ENCODE measurements around the gene C22orf15. TPM values are rescaled to one million over a fixed set of nuclear protein-coding genes. Genes with fewer than 3 reads are reported as not detected.

The C22orf15 gene
- total RNA-seq, 2 donors from 2014 or later = 1.5 to 2.2 TPM

DNA sequence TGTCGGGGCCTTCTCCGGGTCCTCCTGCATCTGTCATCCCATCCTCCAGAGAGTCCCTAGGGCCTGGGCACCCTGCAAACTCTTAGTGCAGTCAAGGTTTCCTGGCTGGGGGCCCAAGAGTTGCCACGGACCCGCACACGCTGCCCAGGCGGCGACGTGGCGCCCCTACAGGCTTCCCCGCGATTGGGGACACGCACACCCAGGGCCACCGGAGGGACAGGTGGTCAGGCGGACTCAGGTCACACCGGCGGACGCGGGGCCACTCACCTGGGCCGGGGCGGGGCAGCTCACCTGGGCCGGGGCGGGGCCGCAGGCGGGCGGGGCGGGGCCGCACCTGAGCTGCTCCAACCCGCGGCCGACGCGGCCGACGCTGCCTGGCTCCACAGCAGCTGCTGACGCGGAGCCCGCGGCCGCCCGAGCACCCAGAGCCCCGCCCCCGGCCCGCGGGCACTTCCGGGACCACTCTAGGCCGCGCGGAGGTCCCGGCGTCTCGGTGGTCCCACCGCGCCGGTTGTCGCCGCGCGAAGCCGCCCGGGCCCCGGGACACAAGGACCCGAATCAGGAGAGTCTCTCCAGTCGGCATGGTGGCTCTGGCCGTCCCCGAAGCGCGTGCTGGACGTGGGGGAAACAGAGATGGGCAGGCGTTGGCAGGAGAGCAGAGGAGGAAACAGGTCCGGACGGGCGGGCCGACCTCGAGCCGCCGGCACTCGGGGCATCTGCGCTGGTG, 11.9 kb upstream of the C22orf15 start, which contains the start of gene ZNF70:
TSS of gene ZNF70 (minus strand) at position 399 of the 727 bp plus-strand sequence. CDS start 5,972 bp downstream, outside the sequence.
- peak; percentile 96 for DNase-seq
- Histone ChIP-seq H3K27ac (ENCODE audit: low read depth, low read length) (peak within 1 kb of the TSS; percentile 83), H3K9me3 (ENCODE audit: control insufficient read depth, low read length) (no peaks in the 10 kb centered on the region), H3K4me1 (ENCODE audit: control insufficient read depth, insufficient read depth, low read length) (no peaks in the 10 kb centered on the region), H3K36me3 (ENCODE audit: control insufficient read depth, insufficient read depth, low read length) (no peaks in the 10 kb centered on the region), H3K4me3 (ENCODE audit: low read length) (peak within 1 kb of the TSS; percentile 93), H3K9ac (ENCODE audit: extremely low read depth, low read length, poor library complexity, severe bottlenecking) (peak within 1 kb of the TSS; percentile 80), H3K27me3 (ENCODE audit: control insufficient read depth, insufficient read depth, low read length, poor library complexity, severe bottlenecking) (no peaks in the 10 kb centered on the region)
- Mint-ChIP-seq H3K27ac (peak within 1 kb of the TSS; percentile 91), H3K4me1 (peaks cover 10% of the 10 kb centered on the region), H3K27me3 (ENCODE audit: insufficient read depth) (no peaks in the 10 kb centered on the region), H3K4me3 (peak within 1 kb of the TSS; percentile 65), H3K36me3 (ENCODE audit: low read depth) (peaks cover 5% of the 10 kb centered on the region), H3K9me3 (no peaks in the 10 kb centered on the region)
- peak; percentile 17 for TF ChIP-seq CTCF (conservative IDR thresholded peaks at IDR 0.05)
- WGBS, 2 experiments (ENCODE audit: insufficient coverage in 1 of 2, insufficient read length in 1 of 2) = 0 to 3% methylated on average over 10 to 78 of the region's 78 CpGs

DNA sequence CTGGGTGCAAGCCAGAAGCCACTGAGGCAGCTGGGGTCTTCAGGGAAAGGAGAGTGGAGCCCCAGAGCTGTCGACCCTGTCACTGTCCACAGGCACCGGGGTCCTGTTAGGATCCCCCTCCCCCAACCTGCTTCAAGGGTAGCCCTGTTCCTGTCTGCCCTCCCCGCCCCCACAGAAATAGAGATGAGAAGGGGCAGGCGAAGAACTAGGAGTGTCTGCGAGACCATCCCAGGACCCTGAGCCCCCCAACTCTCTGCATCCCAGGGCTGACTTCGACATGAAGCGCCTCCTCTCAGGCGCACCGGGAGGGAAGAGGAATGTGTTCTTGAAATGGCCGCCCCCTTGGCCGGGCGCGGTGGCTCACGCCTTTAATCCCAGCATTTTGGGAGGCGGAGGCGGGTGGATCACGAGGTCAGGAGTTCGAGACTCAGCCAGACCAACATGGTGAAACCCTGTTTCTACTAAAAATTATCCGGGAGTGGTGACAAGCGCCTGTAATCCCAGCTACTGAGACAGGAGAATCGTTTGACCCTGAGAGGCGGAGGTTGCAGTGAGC, 11.3 kb upstream of the C22orf15 start:
- H3K27me3 Mint-ChIP-seq (ENCODE audit: insufficient read depth) = no peaks in the 10 kb centered on the region
- peaks cover 3% of the 10 kb centered on the region for H3K36me3 Mint-ChIP-seq (ENCODE audit: low read depth)

More for the DNA sequence above, 11.3 kb upstream of the C22orf15 start:
- TF ChIP-seq CTCF (conservative IDR thresholded peaks at IDR 0.05) = no peak
- WGBS, 2 experiments (ENCODE audit: insufficient coverage in 1 of 2, insufficient read length in 1 of 2) = 32 to 46% methylated on average over 15 to 22 of the region's 22 CpGs
- peak; percentile 75 for DNase-seq
- Histone ChIP-seq H3K4me1 (ENCODE audit: control insufficient read depth, insufficient read depth, low read length) (no peaks in the 10 kb centered on the region), H3K4me3 (ENCODE audit: low read length) (peak overlapping the region; percentile 88), H3K27me3 (ENCODE audit: control insufficient read depth, insufficient read depth, low read length, poor library complexity, severe bottlenecking) (no peaks in the 10 kb centered on the region), H3K27ac (ENCODE audit: low read depth, low read length) (peak overlapping the region; percentile 83), H3K9me3 (ENCODE audit: control insufficient read depth, low read length) (no peaks in the 10 kb centered on the region), H3K36me3 (ENCODE audit: control insufficient read depth, insufficient read depth, low read length) (no peaks in the 10 kb centered on the region), H3K9ac (ENCODE audit: extremely low read depth, low read length, poor library complexity, severe bottlenecking) (peak overlapping the region; percentile 80)
- Mint-ChIP-seq H3K9me3 (no peaks in the 10 kb centered on the region), H3K4me3 (peak overlapping the region; percentile 65), H3K27ac (peak overlapping the region; percentile 91), H3K4me1 (peaks cover 10% of the 10 kb centered on the region)
